Muscle of leg (tissue), 11 donors: Measurements from ENCODE around the gene ZNF697. TPM values are rescaled to one million over a fixed set of nuclear protein-coding genes. Genes with fewer than 3 reads are reported as not detected.

Experiments used
- DNase-seq: peaks from one replicate; pipeline ENCODE4 v3.0.0; 2013
- H3K27ac ChIP-seq: one replicate; pipeline ENCODE4 v1.5.1; 2013; ENCODE audit warnings: mild to moderate bottlenecking, low read length, control low read depth
- H3K27me3 ChIP-seq: one replicate; pipeline ENCODE4 v1.6.1; 2013; ENCODE audit warnings: low read length; ENCODE audit not compliant: control insufficient read depth, insufficient read depth
- H3K36me3 ChIP-seq: one replicate; pipeline ENCODE4 v1.6.1; 2013; ENCODE audit warnings: low read length; ENCODE audit not compliant: control insufficient read depth, insufficient read depth
- H3K4me1 ChIP-seq: one replicate; pipeline ENCODE4 v1.6.1; 2013; ENCODE audit warnings: low read length; ENCODE audit not compliant: control insufficient read depth, insufficient read depth
- H3K4me3 ChIP-seq: one replicate; pipeline ENCODE4 v1.5.1; 2013; ENCODE audit warnings: low read length, control low read depth
- H3K9me3 ChIP-seq: replicated peaks from 2 replicates; pipeline ENCODE4 v1.6.1; 2013; ENCODE audit warnings: low read depth, low read length; ENCODE audit not compliant: control insufficient read depth
- WGBS: methylation state at CpG from one replicate; pipeline ENCODE4 v1.1.5; 2013; ENCODE audit warnings: missing lambda C conversion rate; ENCODE audit not compliant: insufficient coverage; 5-methylcytosine and 5-hydroxymethylcytosine counted together
- polyA plus RNA-seq, 8 donors: library from polyadenylated mRNA; unstranded; fragments of 120-200 nt; gene quantifications; one replicate each; pipeline versions ENCODE4 v1.2.1 to v1.2.3, GENCODE V29; 2013; ENCODE audit warnings: inconsistent platforms in 1 of 8, low replicate concordance in 1 of 8; ENCODE audit not compliant: insufficient read length in 8 of 8, insufficient read depth in 1 of 8
- total RNA-seq: library from RNA; stranded (reverse); fragments of 120-200 nt; gene quantifications from one replicate; pipeline ENCODE4 v1.2.4, GENCODE V29; 2013

ZNF697 gene
- total and polyA plus RNA-seq, 9 donors, result 8.0 to 11.6 (median 9.8) TPM

GRCh38 chr1:119632841-119633240 is 15.2 kb downstream of the ZNF697 start:
- WGBS, result no CpG with 5 or more reads among the region's 4 CpGs
- Histone ChIP-seq H3K9me3 (no peaks in the 10 kb centered on the region), H3K36me3 (no peaks in the 10 kb centered on the region), H3K27me3 (no peaks in the 10 kb centered on the region), H3K4me1 (peaks cover 31% of the 10 kb centered on the region), H3K27ac (no peak overlapping the region), H3K4me3 (no peak overlapping the region)
- peak; percentile 36 for DNase-seq

DNA sequence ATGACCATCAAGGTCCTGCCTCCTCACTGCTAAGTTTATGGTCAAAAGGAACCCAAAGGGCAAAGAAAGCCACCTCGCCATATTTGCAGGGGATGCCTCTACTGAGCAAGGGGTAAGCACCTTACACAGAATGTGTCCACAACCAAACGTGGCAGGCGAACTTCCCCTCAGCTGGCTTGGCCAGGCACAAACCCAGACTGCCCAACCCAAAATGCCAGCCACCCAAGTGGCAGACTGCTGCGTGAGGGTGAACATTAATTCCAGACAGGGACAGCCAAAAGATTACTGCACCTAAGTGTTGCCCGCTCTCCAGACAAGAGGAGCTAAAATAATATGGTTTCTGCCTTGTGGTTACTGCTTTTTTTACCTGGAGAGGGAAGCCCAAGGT is 16.0 kb downstream of the ZNF697 start:
- H3K9me3 ChIP-seq, result no peaks in the 10 kb centered on the region
- H3K36me3 ChIP-seq, result no peaks in the 10 kb centered on the region
- WGBS, result 47% methylated on average over 2 of the region's 5 CpGs
- H3K27ac ChIP-seq, result peak overlapping the region; percentile 88
- no peak overlapping the region for H3K4me3 ChIP-seq
- H3K4me1 ChIP-seq, result peaks cover 38% of the 10 kb centered on the region
- DNase-seq, result no peak
- no peaks in the 10 kb centered on the region for H3K27me3 ChIP-seq

DNA sequence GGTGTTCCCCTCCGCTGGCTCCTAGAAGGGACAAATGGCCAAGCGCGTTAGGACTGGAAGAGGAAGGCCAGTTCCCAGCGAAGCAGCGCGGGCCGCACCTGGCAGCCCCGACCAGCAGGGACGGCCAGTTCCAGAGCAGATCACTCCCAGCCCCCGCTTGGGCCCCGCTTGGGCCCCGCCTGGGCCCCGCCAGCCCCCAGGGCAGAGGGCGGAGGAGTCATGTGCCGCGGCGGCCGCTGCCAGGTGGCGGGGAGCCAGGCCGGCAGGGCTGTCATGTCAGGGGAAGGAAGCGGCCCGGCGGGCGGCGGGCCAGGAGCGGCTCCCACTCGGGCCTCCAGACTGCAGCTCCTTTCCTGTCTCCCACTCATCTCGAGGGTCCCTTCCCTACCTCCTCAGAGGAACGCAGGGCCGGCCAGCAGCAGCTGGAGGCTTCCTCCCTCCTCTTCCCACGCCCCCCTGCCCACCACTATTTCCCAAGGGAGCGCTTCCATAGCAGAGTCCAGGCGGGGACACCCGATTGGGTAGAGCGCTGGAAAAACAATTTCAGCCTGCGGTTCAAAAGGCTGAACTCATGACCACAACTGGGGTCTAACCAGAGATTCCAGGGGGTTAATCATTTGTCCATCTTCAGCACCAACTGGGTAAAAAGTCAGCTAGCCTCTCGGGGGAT is 16.5 kb downstream of the ZNF697 start:
- WGBS, result 2% methylated on average over 36 of the region's 37 CpGs
- H3K4me1 ChIP-seq, result peaks cover 42% of the 10 kb centered on the region

GRCh38 chr1:119631086-119631432 is 17.0 kb downstream of the ZNF697 start:
- peak overlapping the region; percentile 6 for H3K4me3 ChIP-seq
- peaks cover under 1% of the 10 kb centered on the region for H3K36me3 ChIP-seq
- no peaks in the 10 kb centered on the region for H3K9me3 ChIP-seq
- H3K27me3 ChIP-seq, result no peaks in the 10 kb centered on the region
- WGBS, result 45% methylated on average over 15 of the region's 17 CpGs
- H3K4me1 ChIP-seq, result peaks cover 45% of the 10 kb centered on the region
- no peak for DNase-seq
- H3K27ac ChIP-seq, result peak overlapping the region; percentile 85

More for the DNA sequence above, 16.5 kb downstream of the ZNF697 start:
- Histone ChIP-seq H3K27me3 (no peaks in the 10 kb centered on the region), H3K27ac (peak overlapping the region; percentile 88), H3K9me3 (no peaks in the 10 kb centered on the region), H3K36me3 (no peaks in the 10 kb centered on the region), H3K4me3 (peak overlapping the region; percentile 14)
- DNase-seq, result peak; percentile 93

DNA sequence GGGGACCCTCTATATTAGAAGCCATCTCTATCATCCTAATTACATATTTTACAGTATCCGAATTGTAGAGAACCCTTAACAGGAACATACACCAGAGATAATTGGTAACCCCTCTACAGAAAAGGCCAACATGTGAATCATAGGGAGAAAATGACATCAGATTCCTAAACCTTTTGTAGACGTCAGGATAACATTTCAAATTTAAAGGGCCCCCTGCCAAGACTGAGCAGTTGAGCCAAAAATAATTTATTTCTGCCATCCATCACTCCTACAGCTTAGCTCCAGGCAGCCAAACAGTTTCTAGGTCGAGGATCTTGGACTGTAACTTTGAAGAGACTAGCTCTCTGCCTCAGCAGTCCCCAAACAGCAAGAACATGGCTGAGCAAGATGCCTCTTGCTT is 21.2 kb downstream of the ZNF697 start:
- Histone ChIP-seq H3K36me3 (peaks cover 37% of the 10 kb centered on the region), H3K4me1 (peaks cover 30% of the 10 kb centered on the region), H3K4me3 (no peak overlapping the region), H3K27me3 (no peaks in the 10 kb centered on the region), H3K27ac (peak overlapping the region; percentile 37), H3K9me3 (no peaks in the 10 kb centered on the region)
- 0% methylated on average over 1 of the region's 3 CpGs for WGBS
- peak; percentile 38 for DNase-seq

GRCh38 chr1:119626011-119626545 is 22.0 kb downstream of the ZNF697 start:
- Histone ChIP-seq H3K27ac (no peak overlapping the region), H3K36me3 (peaks cover 37% of the 10 kb centered on the region), H3K4me1 (peaks cover 23% of the 10 kb centered on the region), H3K4me3 (no peak overlapping the region), H3K9me3 (no peaks in the 10 kb centered on the region), H3K27me3 (no peaks in the 10 kb centered on the region)
- WGBS, result no CpG with 5 or more reads among the region's 3 CpGs
- no peak for DNase-seq

DNA sequence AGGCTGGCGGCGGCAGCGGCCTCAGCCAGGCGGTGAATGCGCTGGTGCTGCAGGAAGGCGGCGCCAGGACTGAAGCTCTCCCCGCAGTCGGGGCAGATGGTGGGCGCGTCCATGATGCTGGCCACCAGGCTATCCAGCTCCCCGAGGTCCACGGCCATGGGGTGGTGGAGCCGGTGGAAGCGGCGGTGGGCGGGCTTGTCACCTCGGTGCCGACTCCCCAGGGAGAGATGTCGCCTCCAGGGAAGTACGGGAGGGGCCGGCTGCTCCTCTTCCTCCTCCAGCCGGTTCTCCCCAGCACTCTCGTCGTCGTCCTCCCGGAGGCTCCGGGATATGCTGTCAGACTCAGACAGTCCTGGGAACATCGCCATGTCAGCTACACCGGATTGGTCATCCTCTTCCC is 24.4 kb downstream of the ZNF697 start:
- Histone ChIP-seq H3K9me3 (no peaks in the 10 kb centered on the region), H3K36me3 (peaks cover 37% of the 10 kb centered on the region)

DNA sequence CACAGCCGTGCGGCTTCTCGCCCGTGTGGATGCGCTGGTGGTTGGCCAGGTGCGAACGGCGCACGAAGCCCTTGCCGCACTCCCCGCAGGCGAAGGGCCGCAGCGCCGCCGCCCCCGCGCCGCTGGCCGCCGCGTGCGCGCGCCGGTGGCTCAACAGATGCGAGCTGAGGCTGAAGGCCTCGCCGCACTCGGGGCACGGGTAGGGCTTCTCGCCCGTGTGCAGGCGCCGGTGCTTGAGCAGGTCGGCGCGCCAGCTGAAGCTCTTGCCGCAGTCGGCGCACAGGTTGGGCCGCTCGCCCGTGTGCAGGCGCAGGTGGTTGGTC is 24.9 kb downstream of the ZNF697 start:
- Histone ChIP-seq H3K4me1 (peaks cover 23% of the 10 kb centered on the region), H3K27me3 (no peaks in the 10 kb centered on the region), H3K27ac (no peak overlapping the region), H3K36me3 (peaks cover 37% of the 10 kb centered on the region), H3K4me3 (no peak overlapping the region), H3K9me3 (no peaks in the 10 kb centered on the region)
- no peak for DNase-seq
- WGBS, result 95% methylated on average over 38 of the region's 45 CpGs

More for the DNA sequence above, 24.4 kb downstream of the ZNF697 start:
- no peak for DNase-seq
- no peaks in the 10 kb centered on the region for H3K27me3 ChIP-seq
- 90% methylated on average over 24 of the region's 30 CpGs for WGBS
- no peak overlapping the region for H3K27ac ChIP-seq
- peaks cover 17% of the 10 kb centered on the region for H3K4me1 ChIP-seq
- H3K4me3 ChIP-seq, result no peak overlapping the region

GRCh38 chr1:119622311-119623192 is 25.5 kb downstream of the ZNF697 start:
- no peak for DNase-seq
- peaks cover 27% of the 10 kb centered on the region for H3K4me1 ChIP-seq
- no peak overlapping the region for H3K4me3 ChIP-seq
- 97% methylated on average over 67 of the region's 67 CpGs for WGBS
- no peaks in the 10 kb centered on the region for H3K9me3 ChIP-seq
- H3K36me3 ChIP-seq, result peaks cover 37% of the 10 kb centered on the region
- H3K27me3 ChIP-seq, result no peaks in the 10 kb centered on the region
- no peak overlapping the region for H3K27ac ChIP-seq

DNA sequence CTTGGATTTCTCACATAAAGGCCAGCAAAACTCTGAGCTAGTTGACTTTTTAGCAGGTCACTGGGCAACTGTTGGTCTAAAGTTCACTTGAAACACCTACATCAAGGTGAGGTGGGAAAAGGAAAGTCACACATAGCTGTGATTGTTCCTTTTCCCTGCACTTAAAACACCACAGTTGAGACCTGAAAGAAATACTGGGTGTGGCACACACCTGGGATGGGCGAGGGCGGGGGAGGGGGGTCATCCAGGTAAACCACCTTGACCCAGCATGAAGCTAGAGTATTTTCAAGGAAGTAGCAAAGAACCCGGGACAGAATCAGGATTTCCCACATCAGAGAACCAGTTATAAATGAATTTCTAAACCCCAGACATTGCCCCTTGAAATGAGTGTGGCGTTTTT is 26.4 kb downstream of the ZNF697 start:
- DNase-seq, result no peak
- Histone ChIP-seq H3K4me1 (peaks cover 22% of the 10 kb centered on the region), H3K4me3 (no peak overlapping the region), H3K27me3 (no peaks in the 10 kb centered on the region), H3K27ac (no peak overlapping the region), H3K9me3 (no peaks in the 10 kb centered on the region), H3K36me3 (peaks cover 37% of the 10 kb centered on the region)
- no CpG with 5 or more reads among the region's 4 CpGs for WGBS
